Gastroesophageal sphincter (tissue), 3 donors: Measurements from ENCODE around the gene RAPGEF5.

Experiments used
- CTCF ChIP-seq, 4 experiments: fragments of 200-600 bp in 2 of 4; fragments of 450-650 bp in 2 of 4; sonication (generic) in 1 of 4; IDR thresholded peaks; one replicate each; pipeline ENCODE4 v1.5.1; 2017 to 2019; ENCODE audit warnings: antibody characterized with exemption in 4 of 4, mild to moderate bottlenecking in 2 of 4, moderate library complexity in 2 of 4
- POLR2AphosphoS5 ChIP-seq: sonication (generic); formaldehyde crosslinking; IDR thresholded peaks from one replicate; pipeline ENCODE4 v1.6.1; 2017; ENCODE audit warnings: antibody characterized with exemption

- TF ChIP-seq CTCF (IDR thresholded peaks at IDR 0.05) (no peak), POLR2AphosphoS5 (no peak)
Observed at GRCh38 chr7:22287412-22287811, 69.5 kb downstream of the RAPGEF5 start.
